GM12878 (cell line): ENCODE results near the gene ADD1. TPM values are rescaled to one million over a fixed set of nuclear protein-coding genes. Genes with fewer than 3 reads are reported as not detected.

Source experiments
- ATAC-seq: fragments of 200-7000 bp; cut with Tn5 transposase; 3 replicates; pipeline ENCODE4 v1.9.1; 2020; ENCODE audit warnings: mild to moderate bottlenecking, moderate library complexity
- BruUV-seq: library from RNA; stranded (reverse); fragments of 400-500 nt; replicated peaks from 2 replicates; lab custom pipeline; 2021; lab: Mats Ljungman, UMichigan
- CTCF ChIA-PET: fragments of 300-600 bp; sonication (Branson Sonifier 250); formaldehyde crosslinking; extraction: SDS; loops from one replicate; lab custom pipeline; 2021; ENCODE audit warnings: inconsistent platforms; lab: Yijun Ruan, JAX
- POLR2A ChIA-PET: fragments of 350-600 bp; formaldehyde crosslinking; extraction: SDS; loops from one replicate; lab custom pipeline; 2021; ENCODE audit warnings: inconsistent platforms; lab: Charles Lee
- RAD21 ChIA-PET: fragments of 300-600 bp; sonication (Branson Sonifier 250); formaldehyde crosslinking; loops from one replicate; lab custom pipeline; 2023; ENCODE audit warnings: antibody characterized with exemption; ENCODE audit not compliant: unreplicated experiment; lab: Charles Lee
- SMC1A ChIA-PET: fragments of 300-600 bp; sonication (Branson Sonifier 250); formaldehyde crosslinking; loops from one replicate; lab custom pipeline; 2023; ENCODE audit not compliant: unreplicated experiment, uncharacterized antibody; lab: Charles Lee
- DNase-seq: peaks from one replicate; pipeline ENCODE4 v3.0.0-alpha.2; 2011; ENCODE audit warnings: low read depth, low spot score
- FAIRE-seq: peaks from 3 replicates; lab custom pipeline; 2011; peaks lifted over from hg19 to GRCh38; lab: Jason Lieb, UNC
- H2AFZ ChIP-seq: 2 replicates; pipeline ENCODE4 v1.6.0; 2011; ENCODE audit warnings: low read depth, low read length, control low read depth; ENCODE audit not compliant: control insufficient read depth
- H3K27ac ChIP-seq: 2 replicates; pipeline ENCODE4 v1.5.1; 2011; ENCODE audit warnings: control low read depth; ENCODE audit not compliant: control insufficient read depth, insufficient read depth
- H3K27me3 ChIP-seq, 2 experiments: replicated peaks in 1 of 2; 2 replicates each; pipeline versions ENCODE4 v1.6.0 to v1.6.1; 2011; ENCODE audit warnings: low read length in 1 of 2; ENCODE audit not compliant: control insufficient read depth in 2 of 2, insufficient read depth in 2 of 2
- H3K36me3 ChIP-seq, 2 experiments: 2 replicates each; pipeline ENCODE4 v1.5.1; 2011; ENCODE audit warnings: low read length in 1 of 2; ENCODE audit not compliant: control insufficient read depth in 2 of 2, insufficient read depth in 2 of 2
- H3K4me1 ChIP-seq: 2 replicates; pipeline ENCODE4 v1.6.1; 2011; ENCODE audit warnings: mild to moderate bottlenecking, low read length, moderate library complexity, mixed read lengths; ENCODE audit not compliant: control insufficient read depth, insufficient read depth
- H3K4me2 ChIP-seq: 2 replicates; pipeline ENCODE4 v1.6.0; 2011; ENCODE audit warnings: control low read depth; ENCODE audit not compliant: control insufficient read depth, insufficient read depth
- H3K4me3 ChIP-seq: fragments of 200-600 bp; sonication (generic); 2 replicates; pipeline ENCODE4 v1.5.1; 2016
- H3K79me2 ChIP-seq: 2 replicates; pipeline ENCODE4 v1.6.0; 2011; ENCODE audit warnings: low read length; ENCODE audit not compliant: control insufficient read depth, insufficient read depth
- H3K9ac ChIP-seq: 2 replicates; pipeline ENCODE4 v1.8.0; 2011; ENCODE audit warnings: low read length, control low read depth, mixed read lengths; ENCODE audit not compliant: control insufficient read depth, insufficient read depth
- H3K9me3 ChIP-seq: replicated peaks from 3 replicates; pipeline ENCODE4 v1.5.1; 2011; ENCODE audit warnings: mild to moderate bottlenecking, low read length; ENCODE audit not compliant: control insufficient read depth, insufficient read depth
- H4K20me1 ChIP-seq: 2 replicates; pipeline ENCODE4 v1.6.0; 2011; ENCODE audit not compliant: control insufficient read depth, insufficient read depth
- BMI1 ChIP-seq: fragments of 450-650 bp; IDR thresholded peaks from 2 replicates; pipeline ENCODE4 v1.6.1; 2016; ENCODE audit warnings: mild to moderate bottlenecking, moderate library complexity, borderline replicate concordance
- CEBPB ChIP-seq, 2 experiments: fragments of 150-350 bp in 1 of 2; IDR thresholded peaks; 2 replicates each; pipeline ENCODE4 v1.6.1; 2012 to 2014; ENCODE audit warnings: low read depth in 2 of 2, low read length in 2 of 2, borderline replicate concordance in 1 of 2, inconsistent platforms in 1 of 2
- HDAC6 ChIP-seq: fragments of 200-600 bp; sonication (generic); IDR thresholded peaks from one replicate; pipeline ENCODE4 v1.8.0; 2017; ENCODE audit warnings: antibody characterized with exemption; ENCODE audit not compliant: unreplicated experiment
- JUNB ChIP-seq: IDR thresholded peaks from 2 replicates; pipeline ENCODE4 v1.6.1; 2016; ENCODE audit warnings: antibody characterized with exemption, mild to moderate bottlenecking
- KLF5 ChIP-seq: fragments of 450-650 bp; IDR thresholded peaks from 2 replicates; pipeline ENCODE4 v1.6.1; 2014; ENCODE audit warnings: mild to moderate bottlenecking; ENCODE audit not compliant: partially characterized antibody
- NRF1 ChIP-seq: conservative IDR thresholded peaks from 2 replicates; pipeline ENCODE4 v1.6.1; 2011; ENCODE audit warnings: mild to moderate bottlenecking, low read depth, low read length, improper control_type of control experiment
- SP1 ChIP-seq: IDR thresholded peaks from one replicate; pipeline ENCODE4 v1.6.1; 2011; ENCODE audit warnings: low read depth, low read length
- SPI1 ChIP-seq: IDR thresholded peaks from 2 replicates; pipeline ENCODE4 v1.6.1; 2011; ENCODE audit warnings: low read depth, mild to moderate bottlenecking, low read length, moderate library complexity, borderline replicate concordance; ENCODE audit not compliant: insufficient read depth
- SRF ChIP-seq, 2 experiments: IDR thresholded peaks; 2 replicates each; pipeline ENCODE4 v1.6.1; 2011; ENCODE audit warnings: low read depth in 2 of 2, low read length in 2 of 2, mild to moderate bottlenecking in 1 of 2, moderate library complexity in 1 of 2
- ZNF384 ChIP-seq: IDR thresholded peaks from 2 replicates; pipeline ENCODE4 v1.6.1; 2012; ENCODE audit warnings: low read depth, mild to moderate bottlenecking, low read length, improper control_type of control experiment, borderline replicate concordance
- ZNF622 ChIP-seq: fragments of 450-650 bp; IDR thresholded peaks from 2 replicates; pipeline ENCODE4 v1.6.1; 2017; ENCODE audit warnings: mild to moderate bottlenecking, inconsistent platforms
- WGBS: methylation state at CpG from one replicate; pipeline ENCODE4 v1.1.6; 2016; ENCODE audit warnings: low lambda C conversion rate; ENCODE audit not compliant: insufficient replicate concordance, insufficient coverage; ENCODE audit errors: missing lambda C conversion rate; 5-methylcytosine and 5-hydroxymethylcytosine counted together
- in situ Hi-C: fragments of 300-500 bp; cut with MboI; formaldehyde crosslinking; loops from 9 replicates; pipeline ENCODE4 v1.14.3; 2018; ENCODE audit warnings: mixed read lengths
- intact Hi-C: fragments of 100-400 bp; cut with micrococcal nuclease; formaldehyde crosslinking; loops from one replicate; pipeline ENCODE4 v1.14.2; 2022; ENCODE audit not compliant: unreplicated experiment
- polyA plus RNA-seq, 11 experiments: library from polyadenylated mRNA; depleted of rRNA in 4 of 11; unstranded in 6 of 11; stranded (reverse) in 5 of 11; fragments of >200 nt; fragmentation: Nextera tagmentation in 4 of 11; fragmentation: Illumina TruSeq in 1 of 11; extraction: Ambion mirVana in 4 of 11; extraction: Trizol in 1 of 11; gene quantifications; 1 replicate in 1 of 11; 2 replicates in 10 of 11; pipeline versions ENCODE4 v1.2.1 to v1.2.3, GENCODE V29; 2011 to 2016; ENCODE audit warnings: inconsistent platforms in 2 of 11, missing spikeins in 2 of 11, low read depth in 1 of 11
- total RNA-seq, 4 experiments: library from RNA; depleted of rRNA in 3 of 4; stranded (reverse); fragments of >200 nt in 3 of 4; fragmentation: Illumina TruSeq in 1 of 4; extraction: Trizol in 1 of 4; gene quantifications; 2 replicates each; pipeline versions ENCODE4 v1.2.1 to v1.2.3, GENCODE V29; 2013 to 2021
- TF ChIP-seq, protein P1 (sequence below): IDR thresholded peaks from 2 replicates; pipeline ENCODE4 v1.6.1; 2011; ENCODE audit warnings: borderline replicate concordance, low read depth, mild to moderate bottlenecking, moderate library complexity, low read length; ENCODE audit not compliant: insufficient read depth, poor library complexity, severe bottlenecking
- TF ChIP-seq, protein P2 (sequence below): IDR thresholded peaks from 2 replicates; pipeline ENCODE4 v1.6.1; 2012; ENCODE audit warnings: mild to moderate bottlenecking, low read depth, low read length
- TF ChIP-seq, protein P3 (sequence below): fragments of 450-650 bp; IDR thresholded peaks from 2 replicates; pipeline ENCODE4 v1.6.1; 2017; ENCODE audit warnings: borderline replicate concordance
- TF ChIP-seq, protein P4 (sequence below): fragments of 450-650 bp; IDR thresholded peaks from 2 replicates; pipeline ENCODE4 v1.6.1; 2018; ENCODE audit warnings: borderline replicate concordance, mild to moderate bottlenecking; ENCODE audit not compliant: partially characterized antibody

The ADD1 gene
- total and polyA plus RNA-seq, 10 of the 15 experiments (the other 5 are each of a cell fraction or from before 2014, with no cell fraction given) = 21.6 to 182 (median 105) TPM

DNA sequence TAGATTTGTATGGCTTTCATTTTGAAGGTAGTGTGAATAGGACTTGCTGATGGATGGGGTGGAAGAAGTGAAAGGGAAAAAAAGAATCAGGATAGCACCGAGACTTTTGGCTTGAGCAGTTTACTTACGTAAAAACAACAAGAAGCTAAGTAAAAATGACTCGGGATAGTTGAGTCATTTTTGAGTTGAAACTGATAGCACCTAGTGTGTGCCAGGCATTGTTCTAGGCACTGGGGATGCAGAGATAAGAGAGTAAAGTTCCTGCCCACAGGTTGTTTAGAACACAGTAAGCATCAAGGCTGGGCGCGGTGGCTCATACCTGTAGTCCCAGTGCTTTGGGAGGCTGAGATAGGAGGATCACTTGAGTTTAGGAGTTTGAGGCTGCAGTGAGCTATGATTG is 34.7 kb downstream of the ADD1 start:
- intact Hi-C loops (no loop called here), in situ Hi-C loops (no loop called here)
- BruUV-seq = no TSS peak
- ATAC-seq (no peak), FAIRE-seq (no peak), DNase-seq (no peak)
- ChIA-PET POLR2A (interaction anchor here (2.2 kb wide), 1 partner anchor 11 kb away, joined by 6 read pairs; no protein-coding TSS in a partner anchor), SMC1A (interaction anchor here (0.8 kb wide), 1 partner anchor 15 kb away, joined by 3 read pairs; no protein-coding TSS in a partner anchor), RAD21 (no interaction called here), CTCF (interaction anchor here (1.0 to 1.5 kb wide), 3 partner anchors 13 to 1002 kb away, joined by 3 to 5 read pairs (median 4); no protein-coding TSS in a partner anchor)
- H3K4me2 ChIP-seq = no peak overlapping the region
- no peak overlapping the region for H3K27ac ChIP-seq
- H3K4me1 ChIP-seq = no peaks in the 10 kb centered on the region
- peaks cover 7% of the 10 kb centered on the region for H3K79me2 ChIP-seq
- H4K20me1 ChIP-seq = no peaks in the 10 kb centered on the region
- H2AFZ ChIP-seq = no peak overlapping the region
- no peak overlapping the region for H3K4me3 ChIP-seq
- WGBS = 89% methylated on average over 5 of the region's 5 CpGs
- H3K36me3 ChIP-seq = peaks cover 7 to 18% of the 10 kb centered on the region in 2 experiments
- no peak overlapping the region for H3K9ac ChIP-seq
- no peaks in the 10 kb centered on the region for H3K9me3 ChIP-seq
- H3K27me3 ChIP-seq = no peaks in the 10 kb centered on the region
- TF ChIP-seq HDAC6 (no peak), KLF5 (no peak), BMI1 (no peak), NRF1 (no peak), SPI1 (no peak), SRF (IDR thresholded peaks at IDR 0.05; ENCODE audit: low read depth in 2 of 2, low read length in 2 of 2) (no peak), ZNF622 (no peak), SP1 (no peak), ZNF384 (no peak), JUNB (no peak), CEBPB (IDR thresholded peaks at IDR 0.05; ENCODE audit: borderline replicate concordance in 1 of 2, low read depth in 2 of 2, low read length in 2 of 2) (no peak)
- TF ChIP-seq, protein P1, sequence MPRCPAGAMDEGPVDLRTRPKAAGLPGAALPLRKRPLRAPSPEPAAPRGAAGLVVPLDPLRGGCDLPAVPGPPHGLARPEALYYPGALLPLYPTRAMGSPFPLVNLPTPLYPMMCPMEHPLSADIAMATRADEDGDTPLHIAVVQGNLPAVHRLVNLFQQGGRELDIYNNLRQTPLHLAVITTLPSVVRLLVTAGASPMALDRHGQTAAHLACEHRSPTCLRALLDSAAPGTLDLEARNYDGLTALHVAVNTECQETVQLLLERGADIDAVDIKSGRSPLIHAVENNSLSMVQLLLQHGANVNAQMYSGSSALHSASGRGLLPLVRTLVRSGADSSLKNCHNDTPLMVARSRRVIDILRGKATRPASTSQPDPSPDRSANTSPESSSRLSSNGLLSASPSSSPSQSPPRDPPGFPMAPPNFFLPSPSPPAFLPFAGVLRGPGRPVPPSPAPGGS = no peak
- TF ChIP-seq, protein P2, sequence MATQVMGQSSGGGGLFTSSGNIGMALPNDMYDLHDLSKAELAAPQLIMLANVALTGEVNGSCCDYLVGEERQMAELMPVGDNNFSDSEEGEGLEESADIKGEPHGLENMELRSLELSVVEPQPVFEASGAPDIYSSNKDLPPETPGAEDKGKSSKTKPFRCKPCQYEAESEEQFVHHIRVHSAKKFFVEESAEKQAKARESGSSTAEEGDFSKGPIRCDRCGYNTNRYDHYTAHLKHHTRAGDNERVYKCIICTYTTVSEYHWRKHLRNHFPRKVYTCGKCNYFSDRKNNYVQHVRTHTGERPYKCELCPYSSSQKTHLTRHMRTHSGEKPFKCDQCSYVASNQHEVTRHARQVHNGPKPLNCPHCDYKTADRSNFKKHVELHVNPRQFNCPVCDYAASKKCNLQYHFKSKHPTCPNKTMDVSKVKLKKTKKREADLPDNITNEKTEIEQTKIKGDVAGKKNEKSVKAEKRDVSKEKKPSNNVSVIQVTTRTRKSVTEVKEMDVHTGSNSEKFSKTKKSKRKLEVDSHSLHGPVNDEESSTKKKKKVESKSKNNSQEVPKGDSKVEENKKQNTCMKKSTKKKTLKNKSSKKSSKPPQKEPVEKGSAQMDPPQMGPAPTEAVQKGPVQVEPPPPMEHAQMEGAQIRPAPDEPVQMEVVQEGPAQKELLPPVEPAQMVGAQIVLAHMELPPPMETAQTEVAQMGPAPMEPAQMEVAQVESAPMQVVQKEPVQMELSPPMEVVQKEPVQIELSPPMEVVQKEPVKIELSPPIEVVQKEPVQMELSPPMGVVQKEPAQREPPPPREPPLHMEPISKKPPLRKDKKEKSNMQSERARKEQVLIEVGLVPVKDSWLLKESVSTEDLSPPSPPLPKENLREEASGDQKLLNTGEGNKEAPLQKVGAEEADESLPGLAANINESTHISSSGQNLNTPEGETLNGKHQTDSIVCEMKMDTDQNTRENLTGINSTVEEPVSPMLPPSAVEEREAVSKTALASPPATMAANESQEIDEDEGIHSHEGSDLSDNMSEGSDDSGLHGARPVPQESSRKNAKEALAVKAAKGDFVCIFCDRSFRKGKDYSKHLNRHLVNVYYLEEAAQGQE = no peak
- TF ChIP-seq, protein P3, sequence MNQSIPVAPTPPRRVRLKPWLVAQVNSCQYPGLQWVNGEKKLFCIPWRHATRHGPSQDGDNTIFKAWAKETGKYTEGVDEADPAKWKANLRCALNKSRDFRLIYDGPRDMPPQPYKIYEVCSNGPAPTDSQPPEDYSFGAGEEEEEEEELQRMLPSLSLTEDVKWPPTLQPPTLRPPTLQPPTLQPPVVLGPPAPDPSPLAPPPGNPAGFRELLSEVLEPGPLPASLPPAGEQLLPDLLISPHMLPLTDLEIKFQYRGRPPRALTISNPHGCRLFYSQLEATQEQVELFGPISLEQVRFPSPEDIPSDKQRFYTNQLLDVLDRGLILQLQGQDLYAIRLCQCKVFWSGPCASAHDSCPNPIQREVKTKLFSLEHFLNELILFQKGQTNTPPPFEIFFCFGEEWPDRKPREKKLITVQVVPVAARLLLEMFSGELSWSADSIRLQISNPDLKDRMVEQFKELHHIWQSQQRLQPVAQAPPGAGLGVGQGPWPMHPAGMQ = no peak
- TF ChIP-seq, protein P4, sequence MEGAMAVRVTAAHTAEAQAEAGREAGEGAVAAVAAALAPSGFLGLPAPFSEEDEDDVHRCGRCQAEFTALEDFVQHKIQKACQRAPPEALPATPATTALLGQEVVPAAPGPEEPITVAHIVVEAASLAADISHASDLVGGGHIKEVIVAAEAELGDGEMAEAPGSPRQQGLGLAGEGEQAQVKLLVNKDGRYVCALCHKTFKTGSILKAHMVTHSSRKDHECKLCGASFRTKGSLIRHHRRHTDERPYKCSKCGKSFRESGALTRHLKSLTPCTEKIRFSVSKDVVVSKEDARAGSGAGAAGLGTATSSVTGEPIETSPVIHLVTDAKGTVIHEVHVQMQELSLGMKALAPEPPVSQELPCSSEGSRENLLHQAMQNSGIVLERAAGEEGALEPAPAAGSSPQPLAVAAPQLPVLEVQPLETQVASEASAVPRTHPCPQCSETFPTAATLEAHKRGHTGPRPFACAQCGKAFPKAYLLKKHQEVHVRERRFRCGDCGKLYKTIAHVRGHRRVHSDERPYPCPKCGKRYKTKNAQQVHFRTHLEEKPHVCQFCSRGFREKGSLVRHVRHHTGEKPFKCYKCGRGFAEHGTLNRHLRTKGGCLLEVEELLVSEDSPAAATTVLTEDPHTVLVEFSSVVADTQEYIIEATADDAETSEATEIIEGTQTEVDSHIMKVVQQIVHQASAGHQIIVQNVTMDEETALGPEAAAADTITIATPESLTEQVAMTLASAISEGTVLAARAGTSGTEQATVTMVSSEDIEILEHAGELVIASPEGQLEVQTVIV = no peak
